Measurements from ENCODE around the gene ULK1.

ULK1 gene

GRCh38 chr12:131894313-131894860, at the start of gene ULK1:
TSS of gene ULK1 (plus strand) at chr12:131894622. CDS start at chr12:131895002, 380 bp downstream.
- H3K27me3 Mint-ChIP-seq, result no peaks in the 10 kb centered on the region
- no peaks in the 10 kb centered on the region for H3K9me3 Mint-ChIP-seq
- no peaks in the 10 kb centered on the region for H3K36me3 Mint-ChIP-seq (ENCODE audit: low read depth)
- peak within 1 kb of the TSS; percentile 67 for H3K27ac Mint-ChIP-seq
- peak within 1 kb of the TSS; percentile 83 for H3K4me3 Mint-ChIP-seq
- H3K4me1 Mint-ChIP-seq (ENCODE audit: low read depth), result peaks cover 12% of the 10 kb centered on the region

GRCh38 chr12:131844656-131845055, 49.8 kb upstream of the ULK1 start:
- Mint-ChIP-seq H3K36me3 (ENCODE audit: low read depth) (no peaks in the 10 kb centered on the region), H3K27ac (no peak overlapping the region), H3K4me1 (ENCODE audit: low read depth) (no peaks in the 10 kb centered on the region), H3K9me3 (no peaks in the 10 kb centered on the region), H3K27me3 (no peaks in the 10 kb centered on the region), H3K4me3 (no peak overlapping the region)

- no peak overlapping the region for H3K27ac Mint-ChIP-seq
- no peaks in the 10 kb centered on the region for H3K27me3 Mint-ChIP-seq
- no peaks in the 10 kb centered on the region for H3K4me1 Mint-ChIP-seq (ENCODE audit: low read depth)
- no peaks in the 10 kb centered on the region for H3K36me3 Mint-ChIP-seq (ENCODE audit: low read depth)
- no peak overlapping the region for H3K4me3 Mint-ChIP-seq
- H3K9me3 Mint-ChIP-seq, result no peaks in the 10 kb centered on the region
These were observed 49.3 kb upstream of the ULK1 start for GRCh38 chr12:131845121-131845520.

- H3K4me3 Mint-ChIP-seq, result no peak overlapping the region
- H3K36me3 Mint-ChIP-seq (ENCODE audit: low read depth), result no peaks in the 10 kb centered on the region
- H3K9me3 Mint-ChIP-seq, result no peaks in the 10 kb centered on the region
- H3K27me3 Mint-ChIP-seq, result no peaks in the 10 kb centered on the region
- H3K27ac Mint-ChIP-seq, result no peak overlapping the region
- no peaks in the 10 kb centered on the region for H3K4me1 Mint-ChIP-seq (ENCODE audit: low read depth)
These were observed 47.0 kb upstream of the ULK1 start for GRCh38 chr12:131847456-131847855.

GRCh38 chr12:131848753-131849152, 45.7 kb upstream of the ULK1 start:
- Mint-ChIP-seq H3K27me3 (no peaks in the 10 kb centered on the region), H3K4me1 (ENCODE audit: low read depth) (peaks cover 3% of the 10 kb centered on the region), H3K4me3 (no peak overlapping the region), H3K9me3 (no peaks in the 10 kb centered on the region), H3K36me3 (ENCODE audit: low read depth) (no peaks in the 10 kb centered on the region), H3K27ac (no peak overlapping the region)

- Mint-ChIP-seq H3K27ac (no peak overlapping the region), H3K4me1 (ENCODE audit: low read depth) (peaks cover 3% of the 10 kb centered on the region), H3K36me3 (ENCODE audit: low read depth) (no peaks in the 10 kb centered on the region), H3K4me3 (no peak overlapping the region), H3K9me3 (no peaks in the 10 kb centered on the region), H3K27me3 (no peaks in the 10 kb centered on the region)
These were observed 44.5 kb upstream of the ULK1 start for GRCh38 chr12:131849700-131850553.

GRCh38 chr12:131850856-131851559, 43.4 kb upstream of the ULK1 start:
- Mint-ChIP-seq H3K9me3 (no peaks in the 10 kb centered on the region), H3K27ac (no peak overlapping the region), H3K27me3 (no peaks in the 10 kb centered on the region), H3K4me1 (ENCODE audit: low read depth) (peaks cover 3% of the 10 kb centered on the region), H3K4me3 (no peak overlapping the region), H3K36me3 (ENCODE audit: low read depth) (no peaks in the 10 kb centered on the region)

- no peak overlapping the region for H3K27ac Mint-ChIP-seq
- no peaks in the 10 kb centered on the region for H3K9me3 Mint-ChIP-seq
- no peak overlapping the region for H3K4me3 Mint-ChIP-seq
- no peaks in the 10 kb centered on the region for H3K27me3 Mint-ChIP-seq
- H3K4me1 Mint-ChIP-seq (ENCODE audit: low read depth), result peaks cover 3% of the 10 kb centered on the region
- H3K36me3 Mint-ChIP-seq (ENCODE audit: low read depth), result no peaks in the 10 kb centered on the region
These were observed 42.5 kb upstream of the ULK1 start for GRCh38 chr12:131851741-131852550.

- Mint-ChIP-seq H3K27ac (no peak overlapping the region), H3K4me3 (no peak overlapping the region), H3K4me1 (ENCODE audit: low read depth) (peaks cover 3% of the 10 kb centered on the region), H3K9me3 (no peaks in the 10 kb centered on the region), H3K36me3 (ENCODE audit: low read depth) (no peaks in the 10 kb centered on the region), H3K27me3 (no peaks in the 10 kb centered on the region)
These were observed 41.7 kb upstream of the ULK1 start for GRCh38 chr12:131852551-131853299.

- Mint-ChIP-seq H3K9me3 (no peaks in the 10 kb centered on the region), H3K4me3 (no peak overlapping the region), H3K27me3 (no peaks in the 10 kb centered on the region), H3K4me1 (ENCODE audit: low read depth) (peaks cover 3% of the 10 kb centered on the region), H3K36me3 (ENCODE audit: low read depth) (no peaks in the 10 kb centered on the region), H3K27ac (no peak overlapping the region)
These were observed 40.3 kb upstream of the ULK1 start for GRCh38 chr12:131853832-131854797.

GRCh38 chr12:131854861-131855476, 39.5 kb upstream of the ULK1 start:
- Mint-ChIP-seq H3K27me3 (no peaks in the 10 kb centered on the region), H3K36me3 (ENCODE audit: low read depth) (no peaks in the 10 kb centered on the region), H3K27ac (no peak overlapping the region), H3K4me3 (no peak overlapping the region), H3K9me3 (no peaks in the 10 kb centered on the region), H3K4me1 (ENCODE audit: low read depth) (peaks cover 3% of the 10 kb centered on the region)

GRCh38 chr12:131855521-131856142, 38.8 kb upstream of the ULK1 start:
- Mint-ChIP-seq H3K27ac (no peak overlapping the region), H3K4me3 (no peak overlapping the region), H3K4me1 (ENCODE audit: low read depth) (peaks cover 3% of the 10 kb centered on the region)

More at GRCh38 chr12:131855521-131856142, 38.8 kb upstream of the ULK1 start:
- Mint-ChIP-seq H3K27me3 (no peaks in the 10 kb centered on the region), H3K9me3 (no peaks in the 10 kb centered on the region), H3K36me3 (ENCODE audit: low read depth) (no peaks in the 10 kb centered on the region)

Data from stimulated activated naive CD8-positive, alpha-beta T cell treated with anti-CD3 and anti-CD28 coated beads, Interleukin-15, Interleukin-2, amounts not matched to agents 100 ng/mL and 50 ng/mL, for 24 hours (primary cell).